K562 (cell line): ENCODE results near the gene SERPINE2. TPM values are rescaled to one million over a fixed set of nuclear protein-coding genes. Genes with fewer than 3 reads are reported as not detected.

Experiments
- ATAC-seq: fragments of 200-7000 bp; cut with Tn5 transposase; 3 replicates; pipeline ENCODE4 v1.9.1; 2020; ENCODE audit warnings: moderate library complexity
- BruUV-seq: library from RNA; stranded (reverse); fragments of 400-500 nt; replicated peaks from 2 replicates; lab custom pipeline; 2021; lab: Mats Ljungman, UMichigan
- CTCF ChIA-PET: fragments of 300-600 bp; formaldehyde crosslinking; extraction: SDS; loops from one replicate; lab custom pipeline; 2021; ENCODE audit warnings: low intra/inter-chr PET ratio; lab: Yijun Ruan, JAX
- POLR2A ChIA-PET: fragments of 300-600, 350-650 bp; sonication (Branson Sonifier 250); formaldehyde crosslinking; extraction: SDS; loops from one replicate; lab custom pipeline; 2021; ENCODE audit warnings: antibody characterized with exemption, inconsistent platforms; lab: Yijun Ruan, JAX
- DNase-seq, 4 experiments: peaks; one replicate each; pipeline versions ENCODE4 v3.0.0 to v3.0.0-alpha.2; 2011 to 2018; ENCODE audit warnings: low spot score in 3 of 4, mixed read lengths in 3 of 4; ENCODE audit errors: extremely low read depth in 1 of 4
- FAIRE-seq: peaks from 2 replicates; lab custom pipeline; 2011; peaks lifted over from hg19 to GRCh38; lab: Jason Lieb, UNC
- H2AFZ ChIP-seq: 2 replicates; pipeline ENCODE4 v1.6.0; 2011; ENCODE audit warnings: low read depth, low read length, control low read depth, inconsistent platforms
- H3K27ac ChIP-seq: fragments of 200-600 bp; 3 replicates; pipeline ENCODE4 v1.8.0; 2011; ENCODE audit warnings: low read depth, mild to moderate bottlenecking, control low read depth, inconsistent platforms, low read length, moderate library complexity, mixed read lengths; ENCODE audit errors: extremely low read depth
- H3K27me3 ChIP-seq, 2 experiments: fragments of 300-600 bp in 1 of 2; 2 replicates in 1 of 2; 3 replicates in 1 of 2; pipeline versions ENCODE4 v1.6.0 to v1.8.0; 2011; ENCODE audit warnings: inconsistent platforms in 2 of 2, low read length in 2 of 2, mild to moderate bottlenecking in 1 of 2, mixed read lengths in 1 of 2, moderate library complexity in 1 of 2; ENCODE audit not compliant: control insufficient read depth in 2 of 2, insufficient read depth in 2 of 2
- H3K36me3 ChIP-seq: fragments of 300-600 bp; 3 replicates; pipeline ENCODE4 v1.8.0; 2011; ENCODE audit warnings: mild to moderate bottlenecking, low read length, inconsistent platforms; ENCODE audit not compliant: control insufficient read depth, insufficient read depth
- H3K4me1 ChIP-seq, 2 experiments: fragments of 200-600 bp in 1 of 2; replicated peaks in 1 of 2; 2 replicates in 1 of 2; 3 replicates in 1 of 2; pipeline versions ENCODE4 v1.5.1 to v1.8.0; 2011; ENCODE audit warnings: inconsistent platforms in 2 of 2, low read length in 2 of 2, mild to moderate bottlenecking in 1 of 2, mixed read lengths in 1 of 2, moderate library complexity in 1 of 2; ENCODE audit not compliant: control insufficient read depth in 2 of 2, insufficient read depth in 2 of 2
- H3K4me2 ChIP-seq: 2 replicates; pipeline ENCODE4 v1.6.1; 2011; ENCODE audit warnings: low read length, control low read depth, inconsistent platforms, mixed read lengths; ENCODE audit not compliant: insufficient read depth
- H3K4me3 ChIP-seq: fragments of 200-600 bp; sonication (generic), shearing (Covaris generic); 2 replicates; pipeline ENCODE4 v1.5.1; 2016; ENCODE audit warnings: control low read depth, inconsistent platforms
- H3K79me2 ChIP-seq: fragments of 200-600 bp; 3 replicates; pipeline ENCODE4 v1.8.0; 2011; ENCODE audit warnings: low read length, inconsistent platforms; ENCODE audit not compliant: control insufficient read depth, insufficient read depth
- H3K9ac ChIP-seq, 2 experiments: 2 replicates each; pipeline versions ENCODE4 v1.6.0 to v1.6.1; 2011; ENCODE audit warnings: low read depth in 2 of 2, low read length in 2 of 2, control low read depth in 1 of 2, inconsistent platforms in 1 of 2, mild to moderate bottlenecking in 1 of 2, mixed read lengths in 1 of 2; ENCODE audit not compliant: insufficient read depth in 1 of 2
- H3K9me1 ChIP-seq: one replicate; pipeline ENCODE4 v1.6.0; 2011; ENCODE audit warnings: inconsistent platforms, mild to moderate bottlenecking, low read length, moderate library complexity; ENCODE audit not compliant: control insufficient read depth, insufficient read depth
- H3K9me3 ChIP-seq: replicated peaks from 2 replicates; pipeline ENCODE4 v1.5.1; 2011; ENCODE audit warnings: low read depth, low read length, inconsistent platforms; ENCODE audit not compliant: control insufficient read depth, insufficient read depth
- H4K20me1 ChIP-seq: replicated peaks from 2 replicates; pipeline ENCODE4 v1.6.1; 2011; ENCODE audit warnings: low read length, inconsistent platforms, mixed read lengths; ENCODE audit not compliant: control insufficient read depth, insufficient read depth
- CREB3 ChIP-seq: fragments of 450-650 bp; conservative IDR thresholded peaks from 2 replicates; pipeline ENCODE4 v1.6.1; 2016; ENCODE audit warnings: missing genetic modification characterization, low read depth, mild to moderate bottlenecking, missing compliant biosample characterization, moderate library complexity
- HIVEP1 ChIP-seq: fragments of 250-450 bp; sonication (Bioruptor Pico); IDR thresholded peaks from 2 replicates; pipeline ENCODE4 v1.4.0; 2020; ENCODE audit warnings: mild to moderate bottlenecking
- MAFG ChIP-seq: fragments of 450-650 bp; conservative IDR thresholded peaks from 2 replicates; pipeline ENCODE4 v1.6.1; 2016; ENCODE audit warnings: missing genetic modification characterization, missing compliant biosample characterization
- MEIS2 ChIP-seq: fragments of 450-650 bp; IDR thresholded peaks from 2 replicates; pipeline ENCODE4 v1.6.1; 2014; ENCODE audit warnings: mild to moderate bottlenecking; ENCODE audit not compliant: partially characterized antibody
- NFIC ChIP-seq: fragments of 450-650 bp; IDR thresholded peaks from 2 replicates; pipeline ENCODE4 v1.6.1; 2017; ENCODE audit warnings: mild to moderate bottlenecking, inconsistent platforms
- RBM14 ChIP-seq: fragments of 200-400 bp; formaldehyde crosslinking; IDR thresholded peaks from 2 replicates; pipeline ENCODE4 v1.6.1; 2018; ENCODE audit warnings: low read depth, mild to moderate bottlenecking, low read length, moderate library complexity, borderline replicate concordance; ENCODE audit not compliant: insufficient read depth
- STAT6 ChIP-seq: sonication (generic); formaldehyde crosslinking; IDR thresholded peaks from 2 replicates; pipeline ENCODE4 v1.8.1; 2023; ENCODE audit warnings: mild to moderate bottlenecking, missing genetic modification reagents
- TAF1 ChIP-seq: IDR thresholded peaks from 2 replicates; pipeline ENCODE4 v1.6.1; 2011; ENCODE audit warnings: mild to moderate bottlenecking, low read length, moderate library complexity; ENCODE audit not compliant: insufficient read depth, control insufficient read depth, severe bottlenecking; ENCODE audit errors: extremely low read depth
- ZNF134 ChIP-seq: fragments of 250-450 bp; sonication (Bioruptor Pico); conservative IDR thresholded peaks from 2 replicates; pipeline ENCODE4 v1.4.0; 2020
- ZNF79 ChIP-seq: fragments of 250-450 bp; sonication (Bioruptor Pico); IDR thresholded peaks from 2 replicates; pipeline ENCODE4 v1.4.0; 2020; ENCODE audit warnings: low read depth, mild to moderate bottlenecking, moderate library complexity
- WGBS: fragments of 100-300 bp; shearing (Covaris generic); methylation state at CpG from one replicate; pipeline ENCODE4 v1.1.6; 2016; ENCODE audit warnings: low coverage, mixed read lengths; ENCODE audit not compliant: insufficient coverage; ENCODE audit errors: missing lambda C conversion rate; 5-methylcytosine and 5-hydroxymethylcytosine counted together
- in situ Hi-C: fragments of 300-500 bp; cut with MboI; formaldehyde crosslinking; loops from 4 replicates; pipeline ENCODE4 v1.15.0; 2018; ENCODE audit warnings: inconsistent platforms, mixed read lengths
- intact Hi-C: fragments of 100-400 bp; cut with micrococcal nuclease; formaldehyde crosslinking; loops from 2 replicates; pipeline ENCODE4 v1.14.2; 2022
- polyA plus RNA-seq, 8 experiments: library from polyadenylated mRNA; depleted of rRNA in 4 of 8; stranded (reverse) in 5 of 8; unstranded in 3 of 8; fragments of >200 nt; fragmentation: Nextera tagmentation in 2 of 8; fragmentation: Illumina TruSeq in 1 of 8; extraction: Ambion mirVana in 2 of 8; extraction: Trizol in 1 of 8; gene quantifications; 2 replicates each; pipeline versions ENCODE4 v1.2.1 to v1.2.3, GENCODE V29; 2011 to 2014; ENCODE audit warnings: inconsistent platforms in 1 of 8, missing spikeins in 1 of 8
- total RNA-seq, 7 experiments: library from RNA; depleted of rRNA in 6 of 7; stranded (reverse); fragments of >200 nt in 6 of 7; fragmentation: Illumina TruSeq in 2 of 7; extraction: Trizol in 2 of 7; gene quantifications; 2 replicates each; pipeline versions ENCODE4 v1.2.1 to v1.2.3, GENCODE V29; 2011 to 2021; ENCODE audit warnings: low replicate concordance in 1 of 7
- TF ChIP-seq, protein P1 (sequence below): fragments of 250-450 bp; sonication (Bioruptor Pico); IDR thresholded peaks from 2 replicates; pipeline ENCODE4 v1.6.1; 2021; ENCODE audit warnings: mild to moderate bottlenecking
- TF ChIP-seq, protein P2 (sequence below), 2 experiments: IDR thresholded peaks in 1 of 2; conservative IDR thresholded peaks in 1 of 2; 2 replicates each; pipeline ENCODE4 v1.6.1; 2016; ENCODE audit warnings: low read depth in 2 of 2, mild to moderate bottlenecking in 1 of 2, missing compliant biosample characterization in 1 of 2, missing genetic modification characterization in 1 of 2, moderate library complexity in 1 of 2

The SERPINE2 gene
- total and polyA plus RNA-seq, 9 of the 15 experiments (the other 6 are each of a cell fraction or from before 2014, with no cell fraction given), result 0.03 to 0.16 (median 0.13) TPM; not detected in 6

GRCh38 chr2:223993634-223994232 is 45.4 kb downstream of the SERPINE2 start:
- 11% methylated on average over 5 of the region's 5 CpGs for WGBS
- peak; percentile 72 for FAIRE-seq
- no peak for TF ChIP-seq STAT6 (CRISPR knock-in tag)
- no peak for TF ChIP-seq TAF1
- TF ChIP-seq RBM14, result no peak
- TF ChIP-seq HIVEP1 (CRISPR knock-in tag), result no peak
- no peak for TF ChIP-seq ZNF134 (CRISPR knock-in tag)
- peak; percentile 74 for TF ChIP-seq MEIS2
- TF ChIP-seq, protein P1, sequence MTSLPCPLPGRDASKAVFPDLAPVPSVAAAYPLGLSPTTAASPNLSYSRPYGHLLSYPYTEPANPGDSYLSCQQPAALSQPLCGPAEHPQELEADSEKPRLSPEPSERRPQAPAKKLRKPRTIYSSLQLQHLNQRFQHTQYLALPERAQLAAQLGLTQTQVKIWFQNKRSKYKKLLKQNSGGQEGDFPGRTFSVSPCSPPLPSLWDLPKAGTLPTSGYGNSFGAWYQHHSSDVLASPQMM, result no peak
- no peak for TF ChIP-seq MAFG
- TF ChIP-seq ZNF79 (CRISPR knock-in tag), result 0 out of 2 replicates have a peak, but pooled peaks have one; percentile 14
- TF ChIP-seq NFIC, result no peak
- no peak for TF ChIP-seq CREB3
- TF ChIP-seq, protein P2, sequence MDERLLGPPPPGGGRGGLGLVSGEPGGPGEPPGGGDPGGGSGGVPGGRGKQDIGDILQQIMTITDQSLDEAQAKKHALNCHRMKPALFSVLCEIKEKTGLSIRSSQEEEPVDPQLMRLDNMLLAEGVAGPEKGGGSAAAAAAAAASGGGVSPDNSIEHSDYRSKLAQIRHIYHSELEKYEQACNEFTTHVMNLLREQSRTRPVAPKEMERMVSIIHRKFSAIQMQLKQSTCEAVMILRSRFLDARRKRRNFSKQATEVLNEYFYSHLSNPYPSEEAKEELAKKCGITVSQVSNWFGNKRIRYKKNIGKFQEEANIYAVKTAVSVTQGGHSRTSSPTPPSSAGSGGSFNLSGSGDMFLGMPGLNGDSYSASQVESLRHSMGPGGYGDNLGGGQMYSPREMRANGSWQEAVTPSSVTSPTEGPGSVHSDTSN (CRISPR knock-in tag; IDR thresholded peaks at IDR 0.05; ENCODE audit: low read depth), result no peak
- TF ChIP-seq, protein P2 (tag; conservative IDR thresholded peaks at IDR 0.05; ENCODE audit: low read depth), result peak; percentile 81

More at GRCh38 chr2:223993634-223994232, 45.4 kb downstream of the SERPINE2 start:
- ChIA-PET POLR2A (no interaction called here), CTCF (interaction anchor here (1.1 to 2.0 kb wide), 3 partner anchors 23 to 293 kb away, joined by 3 to 20 read pairs (median 9); no protein-coding TSS in a partner anchor)
- Histone ChIP-seq H3K4me1 (peaks cover 0 to 12% of the 10 kb centered on the region in 2 experiments; a peak in 2 of 5 replicates), H3K27ac (no peak overlapping the region), H3K9ac (no peak overlapping the region), H3K4me3 (no peak overlapping the region), H3K79me2 (no peaks in the 10 kb centered on the region), H3K9me1 (no peaks in the 10 kb centered on the region), H2AFZ (no peak overlapping the region), H4K20me1 (no peaks in the 10 kb centered on the region), H3K4me2 (no peak overlapping the region), H3K36me3 (no peaks in the 10 kb centered on the region), H3K27me3 (peaks cover 5 to 18% of the 10 kb centered on the region in 2 experiments; a peak in 3 of 5 replicates), H3K9me3 (no peaks in the 10 kb centered on the region)
- peak; percentile 46 to 71 (median 48) for DNase-seq
- intact Hi-C loops, result loop anchor here (1.0 to 10.0 kb wide), 5 partner anchors 23 to 659 kb away; no protein-coding TSS in a partner anchor
- peak; percentile 78 for ATAC-seq
- BruUV-seq, result no TSS peak
- in situ Hi-C loops, result loop anchor here (10.0 kb wide), 1 partner anchor 291 kb away; no protein-coding TSS in a partner anchor
